Ureter (tissue), 1 donor: Measurements from ENCODE around the gene ADGRD1. TPM values are rescaled to one million over a fixed set of nuclear protein-coding genes. Genes with fewer than 3 reads are reported as not detected.
"Not testable (repeated sequence)": the region's sequence is repeated elsewhere in the genome, so short reads cannot be mapped to it uniquely, and the experiment has no call there.

Experiments
- DNase-seq: peaks from one replicate; pipeline ENCODE4 v3.0.0-alpha.2; 2020; ENCODE audit warnings: low spot score
- total RNA-seq: library from RNA; stranded (reverse); gene quantifications from one replicate; pipeline ENCODE4 v1.2.4, GENCODE V29; 2023
- donor health status: DM: yes; HTN: yes; CAD: no.

Gene ADGRD1
- total RNA-seq, 1 donor from 2014 or later = 80.2 TPM

GRCh38 chr12:131119345-131119744 is 165.6 kb downstream of the ADGRD1 start:
- not testable (repeated sequence) for DNase-seq

GRCh38 chr12:131119936-131120335 is 166.2 kb downstream of the ADGRD1 start:
- no peak for DNase-seq

- no peak for DNase-seq
Observed at GRCh38 chr12:131120831-131121271, 167.1 kb downstream of the ADGRD1 start.

- DNase-seq = no peak
Observed at GRCh38 chr12:131121705-131122405, 168.1 kb downstream of the ADGRD1 start.

GRCh38 chr12:131122631-131123030 is 168.9 kb downstream of the ADGRD1 start:
- DNase-seq = no peak

GRCh38 chr12:131123817-131124216 is 170.1 kb downstream of the ADGRD1 start:
- peak; percentile 36 for DNase-seq

- peak; percentile 24 for DNase-seq
Observed at GRCh38 chr12:131124487-131125280, 171.0 kb downstream of the ADGRD1 start.

- DNase-seq = no peak
Observed at GRCh38 chr12:131126662-131127173, 173.0 kb downstream of the ADGRD1 start.

- no peak for DNase-seq
Observed at GRCh38 chr12:131128556-131128955, 174.8 kb downstream of the ADGRD1 start.

GRCh38 chr12:131128966-131129619 is 175.4 kb downstream of the ADGRD1 start:
- peak; percentile 30 for DNase-seq

- peak; percentile 34 for DNase-seq
Observed at GRCh38 chr12:131129839-131130238, 176.1 kb downstream of the ADGRD1 start.

GRCh38 chr12:131130311-131130911 is 176.7 kb downstream of the ADGRD1 start:
- peak; percentile 26 for DNase-seq

GRCh38 chr12:131131077-131131807 is 177.5 kb downstream of the ADGRD1 start:
- DNase-seq = no peak

GRCh38 chr12:131131808-131132117 is 178.1 kb downstream of the ADGRD1 start:
- no peak for DNase-seq

- peak; percentile 84 for DNase-seq
Observed at GRCh38 chr12:131132118-131132892, 178.6 kb downstream of the ADGRD1 start.

- DNase-seq = peak; percentile 41
Observed at GRCh38 chr12:131133015-131133905, 179.6 kb downstream of the ADGRD1 start.

- no peak for DNase-seq
Observed at GRCh38 chr12:131133994-131134393, 180.3 kb downstream of the ADGRD1 start.

- no peak for DNase-seq
Observed at GRCh38 chr12:131134523-131135310, 181.0 kb downstream of the ADGRD1 start.
